ENCODE results near the gene PFDN1.

The PFDN1 gene

DNA sequence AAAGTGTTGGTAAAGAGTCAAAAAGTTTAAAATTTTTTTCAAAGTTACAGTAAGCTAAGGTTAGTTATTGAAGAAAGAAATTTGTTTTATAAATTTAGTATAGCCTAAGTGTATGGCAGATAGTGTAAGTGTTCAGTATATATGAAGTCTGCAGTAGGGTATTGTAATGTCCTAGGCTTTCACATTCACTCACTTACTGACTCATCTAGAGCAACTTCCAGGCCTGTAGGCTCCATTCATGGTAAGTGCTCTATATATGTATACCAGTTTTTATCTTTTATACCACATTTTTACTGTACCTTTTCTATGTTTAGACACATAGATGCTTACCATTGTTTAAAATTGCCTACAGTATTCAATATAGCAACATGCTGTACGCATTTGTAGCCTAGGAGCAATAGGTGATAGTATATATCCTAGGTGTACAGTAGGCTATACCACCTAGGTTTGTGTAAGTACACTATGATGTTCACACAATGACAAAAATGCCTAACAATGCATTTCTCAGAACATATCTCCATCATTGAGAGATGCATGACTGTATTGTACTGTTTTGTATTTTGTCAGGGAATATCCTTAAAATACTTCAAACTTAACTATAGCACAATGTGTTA lies 89.4 kb downstream of the PFDN1 start:
- Histone ChIP-seq H4K20me1 (ENCODE audit: insufficient read depth, low read length) (no peaks in the 10 kb centered on the region), H3K4me3 (ENCODE audit: low read depth, low read length, poor library complexity, severe bottlenecking) (no peak overlapping the region), H3K27ac (ENCODE audit: low read depth, low read length, poor library complexity, severe bottlenecking) (no peak overlapping the region), H3K9me3 (ENCODE audit: low read length) (no peaks in the 10 kb centered on the region), H3K9me2 (ENCODE audit: low read depth, low read length) (no peaks in the 10 kb centered on the region), H3K79me2 (ENCODE audit: insufficient read depth, low read length) (no peaks in the 10 kb centered on the region), H3K9ac (ENCODE audit: low read length) (no peak overlapping the region), H3K36me3 (ENCODE audit: insufficient read depth, low read length) (no peaks in the 10 kb centered on the region; the same call in 1 of the 2 replicates), H2AFZ (ENCODE audit: low read length) (no peak overlapping the region), H3F3A (ENCODE audit: insufficient read depth, low read length) (no peaks in the 10 kb centered on the region), H3K4me2 (ENCODE audit: low read length) (no peak overlapping the region), H3K27me3 (ENCODE audit: insufficient read depth, low read length) (no peaks in the 10 kb centered on the region), H3K4me1 (ENCODE audit: insufficient read depth, low read length, severe bottlenecking) (no peaks in the 10 kb centered on the region)
- TF ChIP-seq, protein P1, sequence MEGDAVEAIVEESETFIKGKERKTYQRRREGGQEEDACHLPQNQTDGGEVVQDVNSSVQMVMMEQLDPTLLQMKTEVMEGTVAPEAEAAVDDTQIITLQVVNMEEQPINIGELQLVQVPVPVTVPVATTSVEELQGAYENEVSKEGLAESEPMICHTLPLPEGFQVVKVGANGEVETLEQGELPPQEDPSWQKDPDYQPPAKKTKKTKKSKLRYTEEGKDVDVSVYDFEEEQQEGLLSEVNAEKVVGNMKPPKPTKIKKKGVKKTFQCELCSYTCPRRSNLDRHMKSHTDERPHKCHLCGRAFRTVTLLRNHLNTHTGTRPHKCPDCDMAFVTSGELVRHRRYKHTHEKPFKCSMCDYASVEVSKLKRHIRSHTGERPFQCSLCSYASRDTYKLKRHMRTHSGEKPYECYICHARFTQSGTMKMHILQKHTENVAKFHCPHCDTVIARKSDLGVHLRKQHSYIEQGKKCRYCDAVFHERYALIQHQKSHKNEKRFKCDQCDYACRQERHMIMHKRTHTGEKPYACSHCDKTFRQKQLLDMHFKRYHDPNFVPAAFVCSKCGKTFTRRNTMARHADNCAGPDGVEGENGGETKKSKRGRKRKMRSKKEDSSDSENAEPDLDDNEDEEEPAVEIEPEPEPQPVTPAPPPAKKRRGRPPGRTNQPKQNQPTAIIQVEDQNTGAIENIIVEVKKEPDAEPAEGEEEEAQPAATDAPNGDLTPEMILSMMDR (IDR thresholded peaks at IDR 0.05; ENCODE audit: low read length): no peak
- TF ChIP-seq EZH2 (IDR thresholded peaks at IDR 0.05; ENCODE audit: borderline replicate concordance, low read length): no peak

DNA sequence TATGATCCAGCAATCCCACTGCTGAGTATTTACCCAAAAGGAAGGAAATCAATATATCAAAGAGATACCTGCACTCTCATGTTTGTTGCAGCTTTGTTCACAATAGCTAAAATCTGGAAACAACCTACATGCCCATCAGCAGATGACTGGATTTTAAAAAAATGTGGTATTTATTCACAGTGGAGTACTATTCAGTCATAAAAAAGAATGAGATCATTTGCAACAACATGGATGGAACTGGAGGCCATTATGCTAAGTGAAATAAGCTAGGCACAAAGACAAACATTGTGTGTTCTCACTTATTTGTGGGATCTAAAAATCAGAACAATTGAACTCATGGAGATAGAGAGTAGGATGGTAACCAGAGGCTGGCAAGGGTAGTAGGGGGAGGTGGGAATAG lies 94.8 kb downstream of the PFDN1 start:
- H3K4me3 ChIP-seq (ENCODE audit: low read depth, low read length, poor library complexity, severe bottlenecking): no peak overlapping the region
- H3K9me3 ChIP-seq (ENCODE audit: low read length): no peaks in the 10 kb centered on the region
- no peak overlapping the region for H3K27ac ChIP-seq (ENCODE audit: low read depth, low read length, poor library complexity, severe bottlenecking)
- H3K4me2 ChIP-seq (ENCODE audit: low read length): no peak overlapping the region
- H3F3A ChIP-seq (ENCODE audit: insufficient read depth, low read length): no peaks in the 10 kb centered on the region
- H4K20me1 ChIP-seq (ENCODE audit: insufficient read depth, low read length): no peaks in the 10 kb centered on the region
- H3K27me3 ChIP-seq (ENCODE audit: insufficient read depth, low read length): no peaks in the 10 kb centered on the region
- no peaks in the 10 kb centered on the region for H3K79me2 ChIP-seq (ENCODE audit: insufficient read depth, low read length)
- no peaks in the 10 kb centered on the region for H3K9me2 ChIP-seq (ENCODE audit: low read depth, low read length)
- TF ChIP-seq, protein P1 (IDR thresholded peaks at IDR 0.05; ENCODE audit: low read length): no peak
- no peak for TF ChIP-seq EZH2 (IDR thresholded peaks at IDR 0.05; ENCODE audit: borderline replicate concordance, low read length)
- no peaks in the 10 kb centered on the region for H3K4me1 ChIP-seq (ENCODE audit: insufficient read depth, low read length, severe bottlenecking)
- no peaks in the 10 kb centered on the region; the same call in 1 of the 2 replicates for H3K36me3 ChIP-seq (ENCODE audit: insufficient read depth, low read length)
- H2AFZ ChIP-seq (ENCODE audit: low read length): no peak overlapping the region
- no peak overlapping the region for H3K9ac ChIP-seq (ENCODE audit: low read length)

DNA sequence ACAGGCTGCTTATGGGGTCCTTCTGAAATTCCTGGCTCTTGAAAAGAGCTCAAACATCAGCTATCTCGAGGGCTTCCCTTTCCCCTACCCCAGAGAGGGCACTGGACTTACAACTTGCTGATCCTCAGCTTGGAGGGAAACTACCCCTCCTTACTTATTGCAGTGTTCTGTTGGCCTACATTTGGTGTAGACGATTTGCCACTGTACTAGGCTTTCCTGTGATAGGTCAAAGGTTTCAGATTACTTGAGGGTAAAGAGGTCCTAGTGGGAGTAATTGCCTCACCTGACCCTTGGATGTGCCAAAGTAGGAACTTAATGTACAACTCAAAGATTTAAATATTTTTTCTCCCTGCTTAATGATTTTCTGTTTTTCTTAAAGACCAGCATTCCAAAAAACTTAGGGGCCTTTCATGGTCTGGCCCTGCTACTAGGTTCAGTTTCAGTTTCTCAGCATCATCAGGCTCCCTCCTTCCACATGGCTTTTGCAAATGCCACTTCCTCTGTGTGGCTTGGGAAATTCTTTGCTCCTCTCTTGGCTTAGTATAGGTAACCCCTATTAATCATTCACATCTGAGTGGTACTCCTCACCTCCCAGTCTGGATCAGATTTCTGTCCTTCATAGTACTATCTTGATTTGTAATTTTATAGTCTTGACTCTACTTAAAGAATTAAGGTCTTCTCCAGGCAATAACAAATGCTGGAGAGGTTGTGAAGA lies 95.5 kb downstream of the PFDN1 start:
- Histone ChIP-seq H3K36me3 (ENCODE audit: insufficient read depth, low read length) (no peaks in the 10 kb centered on the region; the same call in 1 of the 2 replicates), H3K4me3 (ENCODE audit: low read depth, low read length, poor library complexity, severe bottlenecking) (no peak overlapping the region), H3K4me1 (ENCODE audit: insufficient read depth, low read length, severe bottlenecking) (no peaks in the 10 kb centered on the region), H2AFZ (ENCODE audit: low read length) (no peak overlapping the region), H3K27me3 (ENCODE audit: insufficient read depth, low read length) (no peaks in the 10 kb centered on the region), H3F3A (ENCODE audit: insufficient read depth, low read length) (no peaks in the 10 kb centered on the region), H4K20me1 (ENCODE audit: insufficient read depth, low read length) (no peaks in the 10 kb centered on the region), H3K79me2 (ENCODE audit: insufficient read depth, low read length) (no peaks in the 10 kb centered on the region), H3K27ac (ENCODE audit: low read depth, low read length, poor library complexity, severe bottlenecking) (no peak overlapping the region), H3K9ac (ENCODE audit: low read length) (no peak overlapping the region), H3K9me3 (ENCODE audit: low read length) (no peaks in the 10 kb centered on the region), H3K9me2 (ENCODE audit: low read depth, low read length) (no peaks in the 10 kb centered on the region), H3K4me2 (ENCODE audit: low read length) (no peak overlapping the region)
- TF ChIP-seq, protein P1 (IDR thresholded peaks at IDR 0.05; ENCODE audit: low read length): no peak
- TF ChIP-seq EZH2 (IDR thresholded peaks at IDR 0.05; ENCODE audit: borderline replicate concordance, low read length): no peak
